ENCODE measurements around the gene ERP44.

Gene ERP44

DNA sequence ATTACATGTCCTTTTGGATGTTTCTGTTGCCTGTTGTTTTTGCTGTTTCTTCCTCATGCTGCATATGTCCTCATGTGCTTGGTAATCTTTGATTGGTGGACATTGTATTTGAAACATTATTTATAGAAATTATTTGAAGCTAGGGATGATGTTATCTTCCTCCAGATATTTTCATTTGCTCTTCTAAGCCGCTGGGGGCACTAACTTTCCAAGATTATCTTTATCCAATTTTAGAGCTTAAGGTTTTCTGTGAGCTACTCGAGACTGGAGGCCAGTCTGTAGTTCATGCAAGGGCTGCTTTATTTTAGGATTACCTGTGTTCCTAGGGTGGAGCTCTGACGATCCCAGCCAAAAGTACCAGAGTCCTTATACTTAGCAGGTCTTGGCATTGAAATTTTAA is 151.4 kb downstream of the ERP44 start:
- DNase-seq (ENCODE audit: low read depth in 2 of 2) = no peak

- no peak for DNase-seq (ENCODE audit: low read depth in 2 of 2)
Observed at GRCh38 chr9:99936947-99937587, 161.7 kb downstream of the ERP44 start.

- DNase-seq (ENCODE audit: low read depth in 2 of 2) = no peak
Observed at GRCh38 chr9:99931155-99931840, 167.5 kb downstream of the ERP44 start.

DNA sequence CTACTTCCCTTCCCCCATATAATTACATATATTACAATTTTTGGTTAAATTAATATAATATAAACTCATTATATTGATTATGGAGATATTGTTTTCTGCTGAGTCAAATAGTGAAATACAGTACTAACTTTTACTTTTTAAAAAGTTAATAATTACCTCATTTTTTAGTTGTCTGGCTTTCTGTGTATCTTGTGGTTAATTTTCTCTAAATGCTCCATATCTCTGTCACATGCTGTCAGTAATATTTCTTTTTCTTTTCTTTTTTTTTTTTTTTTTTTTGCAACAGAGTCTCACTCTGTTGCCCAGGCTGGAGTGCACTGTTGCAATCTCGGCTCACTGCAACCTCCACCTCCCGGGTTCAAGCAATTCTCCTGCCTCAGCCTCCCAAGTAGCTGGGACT is 169.1 kb downstream of the ERP44 start:
- DNase-seq (ENCODE audit: low read depth in 2 of 2) = no peak

All from stimulated activated CD8-positive, alpha-beta memory T cell treated with anti-CD3 and anti-CD28 coated beads, Interleukin-2, amount 100 ng/mL, for 1 hour (primary cell).